Uterus (tissue), 2 donors: ENCODE data around the gene AACS.

Source experiments
- POLR2A ChIP-seq, 2 donors: fragments of 450-650 bp; IDR thresholded peaks; one replicate each; pipeline ENCODE4 v1.6.1; 2016; ENCODE audit warnings: antibody characterized with exemption in 2 of 2, mild to moderate bottlenecking in 1 of 2, moderate library complexity in 1 of 2
- TF ChIP-seq, protein P1 (sequence below), 4 experiments: fragments of 200-600 bp in 2 of 4; fragments of 450-650 bp in 2 of 4; sonication (generic) in 2 of 4; IDR thresholded peaks; one replicate each; pipeline ENCODE4 v1.5.1; 2016 to 2019; ENCODE audit warnings: antibody characterized with exemption in 4 of 4, mild to moderate bottlenecking in 2 of 4, moderate library complexity in 1 of 4

DNA sequence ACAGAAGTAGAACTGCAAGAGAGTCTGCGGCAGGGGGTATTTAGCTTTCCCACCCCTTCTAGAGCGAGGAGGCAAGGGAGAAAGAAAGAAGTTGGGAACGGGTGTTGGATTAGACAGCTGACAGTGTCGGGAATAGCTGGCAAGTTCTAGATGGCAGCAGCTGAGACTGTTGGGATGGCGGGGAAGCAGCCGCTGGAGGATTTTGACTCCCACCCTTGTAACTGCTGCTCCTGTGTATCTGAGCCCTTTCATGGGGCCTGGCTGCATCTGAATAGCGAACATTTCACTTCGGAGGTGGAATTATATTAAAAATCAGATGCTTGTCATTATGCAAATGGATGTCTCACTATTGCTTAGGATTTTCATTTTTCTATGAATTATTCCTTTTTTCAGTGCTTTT lies 104.6 kb downstream of the AACS start:
- TF ChIP-seq POLR2A (IDR thresholded peaks at IDR 0.05): no peak
- TF ChIP-seq, protein P1, sequence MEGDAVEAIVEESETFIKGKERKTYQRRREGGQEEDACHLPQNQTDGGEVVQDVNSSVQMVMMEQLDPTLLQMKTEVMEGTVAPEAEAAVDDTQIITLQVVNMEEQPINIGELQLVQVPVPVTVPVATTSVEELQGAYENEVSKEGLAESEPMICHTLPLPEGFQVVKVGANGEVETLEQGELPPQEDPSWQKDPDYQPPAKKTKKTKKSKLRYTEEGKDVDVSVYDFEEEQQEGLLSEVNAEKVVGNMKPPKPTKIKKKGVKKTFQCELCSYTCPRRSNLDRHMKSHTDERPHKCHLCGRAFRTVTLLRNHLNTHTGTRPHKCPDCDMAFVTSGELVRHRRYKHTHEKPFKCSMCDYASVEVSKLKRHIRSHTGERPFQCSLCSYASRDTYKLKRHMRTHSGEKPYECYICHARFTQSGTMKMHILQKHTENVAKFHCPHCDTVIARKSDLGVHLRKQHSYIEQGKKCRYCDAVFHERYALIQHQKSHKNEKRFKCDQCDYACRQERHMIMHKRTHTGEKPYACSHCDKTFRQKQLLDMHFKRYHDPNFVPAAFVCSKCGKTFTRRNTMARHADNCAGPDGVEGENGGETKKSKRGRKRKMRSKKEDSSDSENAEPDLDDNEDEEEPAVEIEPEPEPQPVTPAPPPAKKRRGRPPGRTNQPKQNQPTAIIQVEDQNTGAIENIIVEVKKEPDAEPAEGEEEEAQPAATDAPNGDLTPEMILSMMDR (IDR thresholded peaks at IDR 0.05): no peak
